Body of pancreas (tissue), 4 donors: Measurements from ENCODE around the gene RPRD1B.

Experiments used
- CTCF ChIP-seq, 7 experiments: fragments of 450-650 bp in 4 of 7; fragments of 200-600 bp in 3 of 7; sonication (generic) in 3 of 7; IDR thresholded peaks; one replicate each; pipeline ENCODE4 v1.5.1; 2016 to 2019; ENCODE audit warnings: antibody characterized with exemption in 7 of 7
- POLR2A ChIP-seq, 3 donors: fragments of 450-650 bp; IDR thresholded peaks; one replicate each; pipeline ENCODE4 v1.6.1; 2016; ENCODE audit warnings: antibody characterized with exemption in 3 of 3, mild to moderate bottlenecking in 2 of 3

- no peak for TF ChIP-seq CTCF (IDR thresholded peaks at IDR 0.05)
- TF ChIP-seq POLR2A (IDR thresholded peaks at IDR 0.05), result no peak
Observed at GRCh38 chr20:38007526-38007925, 26.0 kb upstream of the RPRD1B start.
